Measurements from ENCODE around the gene NPHP1. TPM values are rescaled to one million over a fixed set of nuclear protein-coding genes. Genes with fewer than 3 reads are reported as not detected.

The NPHP1 gene
- total RNA-seq, 1 donor from 2014 or later: 2.6 TPM

- peaks cover 40% of the 10 kb centered on the region for H3K4me1 Mint-ChIP-seq (ENCODE audit: low read depth)
- H3K4me3 Mint-ChIP-seq (ENCODE audit: unreplicated experiment): no peak overlapping the region
- H3K27me3 Mint-ChIP-seq (ENCODE audit: low read depth): no peaks in the 10 kb centered on the region
- no peak for TF ChIP-seq CTCF (IDR thresholded peaks at IDR 0.05)
- peaks cover 9% of the 10 kb centered on the region for H3K9me3 Mint-ChIP-seq (ENCODE audit: low read depth)
- H3K27ac Mint-ChIP-seq (ENCODE audit: unreplicated experiment): peak overlapping the region; percentile 45
- no peak for DNase-seq (ENCODE audit: low spot score)
- peaks cover 11% of the 10 kb centered on the region for H3K36me3 Mint-ChIP-seq (ENCODE audit: low read depth)
Observed at GRCh38 chr2:110106642-110107041, 98.2 kb downstream of the NPHP1 start.

DNA sequence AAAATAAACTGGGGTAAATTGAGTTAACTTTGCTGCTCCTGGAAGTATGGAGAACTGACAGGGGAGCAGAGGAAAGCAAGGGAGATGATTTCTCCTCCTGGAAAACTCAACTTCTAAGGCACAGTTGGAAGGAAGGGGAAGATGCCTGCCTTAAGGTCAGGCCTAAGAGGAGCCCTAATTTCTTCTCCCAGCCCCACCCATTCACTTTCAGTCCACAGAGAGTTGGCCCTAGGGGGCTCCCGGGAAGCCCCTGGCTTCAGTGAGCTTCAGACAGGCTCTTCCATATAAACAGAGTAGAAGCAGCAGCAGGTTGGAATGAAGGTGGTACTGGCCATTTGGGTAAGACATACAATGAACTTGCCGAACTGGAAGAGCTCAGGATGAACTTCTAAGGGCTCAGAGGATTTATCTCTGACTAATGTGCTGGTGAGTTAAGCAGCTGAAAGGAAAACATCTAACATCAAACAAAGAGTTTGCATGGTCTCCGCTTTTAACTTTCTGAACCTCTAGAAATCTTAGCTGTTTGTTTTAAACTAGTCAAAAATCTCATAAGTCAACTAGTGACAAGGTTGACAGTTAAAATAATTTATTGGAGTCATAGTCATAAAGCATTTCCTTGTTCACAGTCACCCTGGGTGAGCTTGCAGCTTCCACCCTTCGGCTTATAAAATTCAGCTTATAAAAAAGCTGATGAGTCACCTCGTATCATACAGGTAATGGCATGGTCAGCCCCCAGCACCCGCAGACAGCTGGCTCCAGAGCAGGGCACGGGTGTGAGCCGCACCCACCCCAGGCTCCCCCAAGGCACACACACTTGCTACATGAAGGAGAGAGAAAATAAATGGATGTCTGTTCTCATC is 99.0 kb downstream of the NPHP1 start:
- Mint-ChIP-seq H3K27ac (ENCODE audit: unreplicated experiment) (peak overlapping the region; percentile 83), H3K36me3 (ENCODE audit: low read depth) (peaks cover 8% of the 10 kb centered on the region), H3K27me3 (ENCODE audit: low read depth) (no peaks in the 10 kb centered on the region), H3K9me3 (ENCODE audit: low read depth) (peaks cover 9% of the 10 kb centered on the region), H3K4me1 (ENCODE audit: low read depth) (peaks cover 48% of the 10 kb centered on the region), H3K4me3 (ENCODE audit: unreplicated experiment) (no peak overlapping the region)
- no peak for DNase-seq (ENCODE audit: low spot score)
- no peak for TF ChIP-seq CTCF (IDR thresholded peaks at IDR 0.05)

- Mint-ChIP-seq H3K4me3 (ENCODE audit: unreplicated experiment) (no peak overlapping the region), H3K4me1 (ENCODE audit: low read depth) (peaks cover 51% of the 10 kb centered on the region), H3K36me3 (ENCODE audit: low read depth) (peaks cover 4% of the 10 kb centered on the region), H3K9me3 (ENCODE audit: low read depth) (peaks cover 3% of the 10 kb centered on the region), H3K27me3 (ENCODE audit: low read depth) (no peaks in the 10 kb centered on the region), H3K27ac (ENCODE audit: unreplicated experiment) (no peak overlapping the region)
- TF ChIP-seq CTCF (IDR thresholded peaks at IDR 0.05): no peak
- DNase-seq (ENCODE audit: low spot score): no peak
Observed at GRCh38 chr2:110105183-110105582, 99.6 kb downstream of the NPHP1 start.

- H3K36me3 Mint-ChIP-seq (ENCODE audit: low read depth): no peaks in the 10 kb centered on the region
- no peaks in the 10 kb centered on the region for H3K27me3 Mint-ChIP-seq (ENCODE audit: low read depth)
- H3K9me3 Mint-ChIP-seq (ENCODE audit: low read depth): no peaks in the 10 kb centered on the region
- DNase-seq (ENCODE audit: low spot score): no peak
- peaks cover 55% of the 10 kb centered on the region for H3K4me1 Mint-ChIP-seq (ENCODE audit: low read depth)
- no peak overlapping the region for H3K4me3 Mint-ChIP-seq (ENCODE audit: unreplicated experiment)
- no peak for TF ChIP-seq CTCF (IDR thresholded peaks at IDR 0.05)
- H3K27ac Mint-ChIP-seq (ENCODE audit: unreplicated experiment): no peak overlapping the region
Observed at GRCh38 chr2:110104025-110104771, 100.6 kb downstream of the NPHP1 start.
